RWPE2 (cell line): ENCODE measurements around the gene NEBL.

Experiments
- ATAC-seq: fragments of 200-7000 bp; cut with Tn5 transposase; 3 replicates; pipeline ENCODE4 v1.9.1; 2021; ENCODE audit warnings: low read depth
- DNase-seq: peaks from one replicate; pipeline ENCODE4 v3.0.0-alpha.2; 2020; ENCODE audit warnings: low spot score
- H3K27ac ChIP-seq: fragments of 450-650 bp; 2 replicates; pipeline ENCODE4 v1.5.1; 2017; ENCODE audit warnings: mild to moderate bottlenecking; ENCODE audit not compliant: poor library complexity, severe bottlenecking
- H3K27me3 ChIP-seq: fragments of 250-450 bp; sonication (Bioruptor Pico); 2 replicates; pipeline ENCODE4 v1.5.1; 2021; ENCODE audit warnings: mild to moderate bottlenecking, moderate library complexity; ENCODE audit not compliant: insufficient read depth, poor library complexity, severe bottlenecking
- H3K36me3 ChIP-seq: fragments of 250-450 bp; sonication (Bioruptor Pico); 2 replicates; pipeline ENCODE4 v1.5.1; 2020; ENCODE audit warnings: low read depth, mild to moderate bottlenecking, moderate library complexity
- H3K4me1 ChIP-seq: fragments of 250-450 bp; sonication (Bioruptor Pico); 2 replicates; pipeline ENCODE4 v1.5.1; 2021; ENCODE audit warnings: mild to moderate bottlenecking, moderate library complexity; ENCODE audit not compliant: insufficient read depth, poor library complexity, severe bottlenecking
- H3K4me3 ChIP-seq: fragments of 250-450 bp; sonication (Bioruptor Pico); 2 replicates; pipeline ENCODE4 v1.5.1; 2021; ENCODE audit warnings: mild to moderate bottlenecking, moderate library complexity; ENCODE audit not compliant: severe bottlenecking
- H3K9me3 ChIP-seq: fragments of 250-450 bp; sonication (Bioruptor Pico); 2 replicates; pipeline ENCODE4 v1.5.1; 2021; ENCODE audit warnings: mild to moderate bottlenecking, moderate library complexity; ENCODE audit not compliant: severe bottlenecking
- TF ChIP-seq, protein P1 (sequence below): fragments of 450-650 bp; IDR thresholded peaks from one replicate; pipeline ENCODE4 v1.5.1; 2017; ENCODE audit warnings: mild to moderate bottlenecking, moderate library complexity; ENCODE audit not compliant: poor library complexity, severe bottlenecking

Gene NEBL

DNA sequence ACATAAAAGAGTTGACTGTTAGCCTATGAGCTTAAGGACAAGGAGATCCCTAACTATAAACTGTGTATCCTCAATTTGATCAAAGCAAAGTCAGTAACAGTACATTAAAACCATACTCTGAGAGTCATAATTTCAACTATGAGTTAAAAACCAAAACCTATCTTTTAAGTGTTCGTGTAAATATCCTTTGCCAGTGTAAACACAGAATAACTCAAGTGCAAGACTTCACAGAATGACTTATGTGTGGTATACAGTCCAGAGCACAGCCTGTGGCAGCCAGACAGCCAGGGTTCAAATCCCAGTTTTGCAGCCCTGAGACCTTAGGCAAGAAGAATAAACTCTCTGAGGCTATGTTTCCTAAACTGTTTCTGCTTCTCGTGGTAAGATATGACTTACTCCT is 30.3 kb upstream of the NEBL start:
- Histone ChIP-seq H3K9me3 (no peaks in the 10 kb centered on the region), H3K4me3 (no peak overlapping the region), H3K36me3 (no peaks in the 10 kb centered on the region), H3K4me1 (no peaks in the 10 kb centered on the region), H3K27ac (no peak overlapping the region), H3K27me3 (no peaks in the 10 kb centered on the region)
- DNase-seq: no peak
- TF ChIP-seq, protein P1, sequence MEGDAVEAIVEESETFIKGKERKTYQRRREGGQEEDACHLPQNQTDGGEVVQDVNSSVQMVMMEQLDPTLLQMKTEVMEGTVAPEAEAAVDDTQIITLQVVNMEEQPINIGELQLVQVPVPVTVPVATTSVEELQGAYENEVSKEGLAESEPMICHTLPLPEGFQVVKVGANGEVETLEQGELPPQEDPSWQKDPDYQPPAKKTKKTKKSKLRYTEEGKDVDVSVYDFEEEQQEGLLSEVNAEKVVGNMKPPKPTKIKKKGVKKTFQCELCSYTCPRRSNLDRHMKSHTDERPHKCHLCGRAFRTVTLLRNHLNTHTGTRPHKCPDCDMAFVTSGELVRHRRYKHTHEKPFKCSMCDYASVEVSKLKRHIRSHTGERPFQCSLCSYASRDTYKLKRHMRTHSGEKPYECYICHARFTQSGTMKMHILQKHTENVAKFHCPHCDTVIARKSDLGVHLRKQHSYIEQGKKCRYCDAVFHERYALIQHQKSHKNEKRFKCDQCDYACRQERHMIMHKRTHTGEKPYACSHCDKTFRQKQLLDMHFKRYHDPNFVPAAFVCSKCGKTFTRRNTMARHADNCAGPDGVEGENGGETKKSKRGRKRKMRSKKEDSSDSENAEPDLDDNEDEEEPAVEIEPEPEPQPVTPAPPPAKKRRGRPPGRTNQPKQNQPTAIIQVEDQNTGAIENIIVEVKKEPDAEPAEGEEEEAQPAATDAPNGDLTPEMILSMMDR: no peak
- ATAC-seq: no peak

DNA sequence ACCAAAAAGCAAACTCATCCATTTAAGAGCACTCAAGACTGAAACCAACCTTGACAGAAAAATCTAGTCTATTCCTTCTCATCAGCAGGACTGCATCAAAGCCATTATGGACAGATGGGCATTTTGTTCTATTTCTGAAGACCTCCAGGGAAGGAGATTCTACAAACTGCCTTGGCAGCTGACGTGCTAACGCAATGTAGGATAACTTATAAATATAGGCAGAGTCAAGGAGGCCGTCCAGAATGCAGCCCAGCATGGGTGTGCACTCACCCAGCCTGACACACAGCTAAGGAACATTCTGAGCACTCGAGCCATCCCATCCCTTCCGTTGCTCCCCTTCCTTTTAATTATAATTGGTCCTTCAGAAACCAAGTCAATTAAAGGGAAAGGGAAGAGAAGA is 25.3 kb upstream of the NEBL start:
- no peak overlapping the region for H3K27ac ChIP-seq
- TF ChIP-seq, protein P1: no peak
- no peak for ATAC-seq

DNA sequence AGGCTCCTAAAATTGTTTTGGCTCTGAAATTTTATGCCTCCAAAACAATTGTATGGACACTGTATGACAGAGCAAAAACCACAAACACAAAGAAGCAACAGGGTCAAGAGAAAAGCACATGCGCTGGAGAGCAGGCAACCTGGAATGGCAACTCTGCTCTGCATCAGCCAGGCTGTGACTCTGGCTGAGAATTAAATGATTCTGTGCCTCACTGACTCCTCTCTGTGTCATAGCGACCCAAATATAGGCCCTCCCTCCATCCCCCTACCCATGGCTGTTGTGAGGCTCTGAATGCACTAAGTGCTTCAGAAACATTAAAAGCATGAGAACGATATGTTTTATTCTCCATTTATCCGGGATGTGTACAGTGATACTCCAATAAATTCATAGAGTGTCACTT is 24.9 kb upstream of the NEBL start:
- no peaks in the 10 kb centered on the region for H3K36me3 ChIP-seq
- no peak for ATAC-seq
- H3K4me1 ChIP-seq: no peaks in the 10 kb centered on the region
- H3K27me3 ChIP-seq: no peaks in the 10 kb centered on the region
- no peak overlapping the region for H3K27ac ChIP-seq
- no peak overlapping the region for H3K4me3 ChIP-seq
- TF ChIP-seq, protein P1: no peak
- DNase-seq: no peak
- H3K9me3 ChIP-seq: no peaks in the 10 kb centered on the region

More for the DNA sequence above, 25.3 kb upstream of the NEBL start:
- DNase-seq: no peak
- no peaks in the 10 kb centered on the region for H3K4me1 ChIP-seq
- no peaks in the 10 kb centered on the region for H3K9me3 ChIP-seq
- no peaks in the 10 kb centered on the region for H3K36me3 ChIP-seq
- no peaks in the 10 kb centered on the region for H3K27me3 ChIP-seq
- H3K4me3 ChIP-seq: no peak overlapping the region

DNA sequence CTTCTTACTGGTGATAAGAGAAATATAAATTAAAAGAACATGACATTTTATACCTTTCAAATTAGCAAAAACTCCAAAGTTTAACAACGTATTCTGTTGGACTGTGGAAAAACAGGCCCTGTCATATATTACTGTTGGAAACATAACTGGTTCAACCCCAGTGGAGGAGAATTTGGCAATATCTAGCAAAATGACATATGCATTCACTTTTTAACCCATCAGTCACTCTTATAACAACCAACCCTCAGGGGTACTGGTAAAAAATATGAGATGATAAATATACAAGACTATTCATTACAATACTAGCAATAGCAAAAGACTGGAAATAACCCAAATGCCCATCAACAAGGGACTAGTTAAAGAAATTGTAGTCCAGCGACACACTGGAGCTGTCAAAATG is 22.9 kb upstream of the NEBL start:
- Histone ChIP-seq H3K36me3 (no peaks in the 10 kb centered on the region), H3K27me3 (no peaks in the 10 kb centered on the region), H3K27ac (no peak overlapping the region), H3K9me3 (no peaks in the 10 kb centered on the region), H3K4me1 (no peaks in the 10 kb centered on the region), H3K4me3 (no peak overlapping the region)
- ATAC-seq: no peak
- TF ChIP-seq, protein P1: no peak
- DNase-seq: no peak

DNA sequence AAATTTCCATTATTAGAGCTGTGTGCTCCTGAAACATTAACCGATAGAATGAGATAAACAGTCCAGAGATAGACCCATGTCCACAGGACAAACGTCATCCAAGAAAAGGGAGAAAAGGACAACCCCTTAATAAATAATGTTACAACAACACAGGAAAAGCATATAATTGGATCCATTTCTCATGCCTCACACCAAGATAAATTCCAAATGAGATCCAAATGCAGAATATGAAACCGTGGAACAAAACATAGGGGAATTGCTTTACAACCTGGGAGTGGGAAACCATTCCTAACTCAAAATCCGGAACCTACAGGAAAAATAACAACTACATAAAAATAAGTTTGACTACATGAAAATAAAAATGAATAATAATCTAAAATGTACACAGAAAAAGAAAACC is 22.4 kb upstream of the NEBL start:
- DNase-seq (no peak), ATAC-seq (no peak)
- no peaks in the 10 kb centered on the region for H3K4me1 ChIP-seq
- H3K9me3 ChIP-seq: no peaks in the 10 kb centered on the region
- H3K36me3 ChIP-seq: no peaks in the 10 kb centered on the region
- H3K27me3 ChIP-seq: no peaks in the 10 kb centered on the region
- TF ChIP-seq, protein P1: no peak
- H3K27ac ChIP-seq: no peak overlapping the region
- no peak overlapping the region for H3K4me3 ChIP-seq
